ENCODE measurements around the gene GPN2.

DNA sequence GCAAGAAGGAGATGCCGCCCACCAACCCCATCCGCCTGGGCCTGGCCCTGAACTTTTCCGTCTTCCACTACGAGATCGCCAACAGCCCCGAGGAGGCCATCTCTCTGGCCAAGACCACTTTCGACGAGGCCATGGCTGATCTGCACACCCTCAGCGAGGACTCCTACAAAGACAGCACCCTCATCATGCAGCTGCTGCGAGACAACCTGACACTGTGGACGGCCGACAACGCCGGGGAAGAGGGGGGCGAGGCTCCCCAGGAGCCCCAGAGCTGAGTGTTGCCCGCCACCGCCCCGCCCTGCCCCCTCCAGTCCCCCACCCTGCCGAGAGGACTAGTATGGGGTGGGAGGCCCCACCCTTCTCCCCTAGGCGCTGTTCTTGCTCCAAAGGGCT, 26.4 kb downstream of the GPN2 start:
- no peak for TF ChIP-seq PPARA (CRISPR knock-in tag; IDR thresholded peaks at IDR 0.05; ENCODE audit: borderline replicate concordance)
- no peak for TF ChIP-seq TOX (CRISPR knock-in tag; IDR thresholded peaks at IDR 0.05; ENCODE audit: borderline replicate concordance)
- no peak for TF ChIP-seq ZFP30 (CRISPR knock-in tag; IDR thresholded peaks at IDR 0.05)
- TF ChIP-seq CREB5 (CRISPR knock-in tag; IDR thresholded peaks at IDR 0.05; ENCODE audit: low read depth): no peak
- TF ChIP-seq ARNTL (CRISPR knock-in tag; IDR thresholded peaks at IDR 0.05; ENCODE audit: borderline replicate concordance, low read depth): no peak
- TF ChIP-seq, protein P1, sequence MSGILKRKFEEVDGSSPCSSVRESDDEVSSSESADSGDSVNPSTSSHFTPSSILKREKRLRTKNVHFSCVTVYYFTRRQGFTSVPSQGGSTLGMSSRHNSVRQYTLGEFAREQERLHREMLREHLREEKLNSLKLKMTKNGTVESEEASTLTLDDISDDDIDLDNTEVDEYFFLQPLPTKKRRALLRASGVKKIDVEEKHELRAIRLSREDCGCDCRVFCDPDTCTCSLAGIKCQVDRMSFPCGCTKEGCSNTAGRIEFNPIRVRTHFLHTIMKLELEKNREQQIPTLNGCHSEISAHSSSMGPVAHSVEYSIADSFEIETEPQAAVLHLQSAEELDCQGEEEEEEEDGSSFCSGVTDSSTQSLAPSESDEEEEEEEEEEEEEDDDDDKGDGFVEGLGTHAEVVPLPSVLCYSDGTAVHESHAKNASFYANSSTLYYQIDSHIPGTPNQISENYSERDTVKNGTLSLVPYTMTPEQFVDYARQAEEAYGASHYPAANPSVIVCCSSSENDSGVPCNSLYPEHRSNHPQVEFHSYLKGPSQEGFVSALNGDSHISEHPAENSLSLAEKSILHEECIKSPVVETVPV (CRISPR knock-in tag; IDR thresholded peaks at IDR 0.05): no peak
- TF ChIP-seq ZNF565 (CRISPR knock-in tag; conservative IDR thresholded peaks at IDR 0.05; ENCODE audit: low read depth): no peak
- no peak for TF ChIP-seq TCF4 (CRISPR knock-in tag; IDR thresholded peaks at IDR 0.05; ENCODE audit: borderline replicate concordance)
- TF ChIP-seq GLIS3 (CRISPR knock-in tag; IDR thresholded peaks at IDR 0.05): no peak
- TF ChIP-seq CSDC2 (CRISPR knock-in tag; IDR thresholded peaks at IDR 0.05): no peak
- no peak for TF ChIP-seq ZNF8 (CRISPR knock-in tag; IDR thresholded peaks at IDR 0.05)

All from SK-N-SH treated with all-trans-retinoic acid at 6 μM for 48 hours (cell line).